ENCODE measurements around the gene NMT2. TPM values are rescaled to one million over a fixed set of nuclear protein-coding genes. Genes with fewer than 3 reads are reported as not detected.

The NMT2 gene
- total and polyA plus RNA-seq, 4 donors, result 9.6 to 19.1 (median 17.0) TPM

DNA sequence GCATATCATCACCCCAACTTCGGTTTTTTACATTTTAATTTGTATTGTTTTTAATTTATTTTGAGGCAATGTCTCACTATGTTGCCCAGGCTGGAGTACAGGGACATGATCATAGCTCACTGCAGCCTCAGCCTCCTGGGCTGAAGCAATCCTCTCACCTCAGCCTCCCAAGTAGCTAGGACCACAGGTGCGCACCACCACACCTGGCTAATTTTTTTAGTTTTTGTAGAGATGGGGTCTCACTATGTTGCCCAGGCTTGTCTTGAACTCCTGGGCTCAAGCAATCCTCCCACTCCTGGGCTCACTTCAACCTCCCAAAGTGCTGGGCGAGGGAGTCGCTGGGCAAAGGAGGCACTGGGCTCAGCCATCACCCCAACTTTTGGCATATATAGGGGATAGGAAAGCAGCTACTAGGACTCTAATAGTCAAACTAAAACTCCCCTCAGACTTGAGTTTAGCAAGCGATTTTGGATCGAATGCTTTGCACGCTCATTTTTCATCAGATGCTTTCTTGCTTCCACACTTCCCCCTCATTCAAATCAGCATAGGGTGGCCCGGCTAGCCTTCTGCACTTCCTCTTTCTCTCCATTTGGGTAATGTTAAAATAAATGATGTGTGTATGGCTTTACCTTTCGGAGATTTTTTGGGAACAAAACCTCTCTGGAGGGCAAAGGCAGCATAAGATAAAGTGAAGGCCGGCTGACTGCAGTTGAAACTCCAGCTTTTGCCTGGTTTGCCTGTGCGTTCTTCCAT lies 20.8 kb upstream of the NMT2 start:
- H3K36me3 ChIP-seq (ENCODE audit: control insufficient read depth in 4 of 4, insufficient read depth in 3 of 4, low read depth in 1 of 4, low read length in 3 of 4), result no peaks in the 10 kb centered on the region
- no peak overlapping the region for H3K4me3 ChIP-seq (ENCODE audit: low read depth in 1 of 3, low read length in 3 of 3)
- H3K4me1 ChIP-seq (ENCODE audit: control insufficient read depth in 4 of 4, insufficient read depth in 4 of 4, low read length in 3 of 4), result no peaks in the 10 kb centered on the region
- H3K27me3 ChIP-seq (ENCODE audit: control insufficient read depth in 4 of 4, insufficient read depth in 4 of 4, low read length in 3 of 4), result no peaks in the 10 kb centered on the region
- no peak overlapping the region for H3K27ac ChIP-seq (ENCODE audit: low read depth in 1 of 2, low read length in 2 of 2)
- no peaks in the 10 kb centered on the region for H3K9me3 ChIP-seq (ENCODE audit: control insufficient read depth in 4 of 4, low read length in 3 of 4)
- no peak for DNase-seq (ENCODE audit: low spot score)
- 87% methylated on average over 11 of the region's 11 CpGs for WGBS
- H3K9ac ChIP-seq (ENCODE audit: low read depth in 1 of 2, low read length in 2 of 2), result no peak overlapping the region
- TF ChIP-seq, protein P1, sequence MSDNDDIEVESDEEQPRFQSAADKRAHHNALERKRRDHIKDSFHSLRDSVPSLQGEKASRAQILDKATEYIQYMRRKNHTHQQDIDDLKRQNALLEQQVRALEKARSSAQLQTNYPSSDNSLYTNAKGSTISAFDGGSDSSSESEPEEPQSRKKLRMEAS (IDR thresholded peaks at IDR 0.05), result no peak
- TF ChIP-seq FOXA2 (IDR thresholded peaks at IDR 0.05) (no peak), EGR1 (IDR thresholded peaks at IDR 0.05; ENCODE audit: low read depth in 2 of 2) (no peak), RAD21 (IDR thresholded peaks at IDR 0.05) (no peak), SP1 (IDR thresholded peaks at IDR 0.05) (no peak), NR2F2 (IDR thresholded peaks at IDR 0.05) (no peak), RXRA (IDR thresholded peaks at IDR 0.05) (no peak), TAF1 (conservative IDR thresholded peaks at IDR 0.05) (no peak), YY1 (IDR thresholded peaks at IDR 0.05) (no peak), GABPA (IDR thresholded peaks at IDR 0.05 in 1 of 2, conservative IDR thresholded peaks at IDR 0.05 in 1 of 2) (no peak), JUND (IDR thresholded peaks at IDR 0.05) (no peak), HNF4G (IDR thresholded peaks at IDR 0.05) (no peak), FOXA1 (IDR thresholded peaks at IDR 0.05) (no peak), HNF4A (conservative IDR thresholded peaks at IDR 0.05) (no peak)
- TF ChIP-seq, protein P2, sequence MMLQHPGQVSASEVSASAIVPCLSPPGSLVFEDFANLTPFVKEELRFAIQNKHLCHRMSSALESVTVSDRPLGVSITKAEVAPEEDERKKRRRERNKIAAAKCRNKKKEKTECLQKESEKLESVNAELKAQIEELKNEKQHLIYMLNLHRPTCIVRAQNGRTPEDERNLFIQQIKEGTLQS (IDR thresholded peaks at IDR 0.05), result no peak
- TF ChIP-seq, protein P3, sequence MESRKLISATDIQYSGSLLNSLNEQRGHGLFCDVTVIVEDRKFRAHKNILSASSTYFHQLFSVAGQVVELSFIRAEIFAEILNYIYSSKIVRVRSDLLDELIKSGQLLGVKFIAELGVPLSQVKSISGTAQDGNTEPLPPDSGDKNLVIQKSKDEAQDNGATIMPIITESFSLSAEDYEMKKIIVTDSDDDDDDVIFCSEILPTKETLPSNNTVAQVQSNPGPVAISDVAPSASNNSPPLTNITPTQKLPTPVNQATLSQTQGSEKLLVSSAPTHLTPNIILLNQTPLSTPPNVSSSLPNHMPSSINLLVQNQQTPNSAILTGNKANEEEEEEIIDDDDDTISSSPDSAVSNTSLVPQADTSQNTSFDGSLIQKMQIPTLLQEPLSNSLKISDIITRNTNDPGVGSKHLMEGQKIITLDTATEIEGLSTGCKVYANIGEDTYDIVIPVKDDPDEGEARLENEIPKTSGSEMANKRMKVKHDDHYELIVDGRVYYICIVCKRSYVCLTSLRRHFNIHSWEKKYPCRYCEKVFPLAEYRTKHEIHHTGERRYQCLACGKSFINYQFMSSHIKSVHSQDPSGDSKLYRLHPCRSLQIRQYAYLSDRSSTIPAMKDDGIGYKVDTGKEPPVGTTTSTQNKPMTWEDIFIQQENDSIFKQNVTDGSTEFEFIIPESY (IDR thresholded peaks at IDR 0.05), result no peak
- TF ChIP-seq, protein P4, sequence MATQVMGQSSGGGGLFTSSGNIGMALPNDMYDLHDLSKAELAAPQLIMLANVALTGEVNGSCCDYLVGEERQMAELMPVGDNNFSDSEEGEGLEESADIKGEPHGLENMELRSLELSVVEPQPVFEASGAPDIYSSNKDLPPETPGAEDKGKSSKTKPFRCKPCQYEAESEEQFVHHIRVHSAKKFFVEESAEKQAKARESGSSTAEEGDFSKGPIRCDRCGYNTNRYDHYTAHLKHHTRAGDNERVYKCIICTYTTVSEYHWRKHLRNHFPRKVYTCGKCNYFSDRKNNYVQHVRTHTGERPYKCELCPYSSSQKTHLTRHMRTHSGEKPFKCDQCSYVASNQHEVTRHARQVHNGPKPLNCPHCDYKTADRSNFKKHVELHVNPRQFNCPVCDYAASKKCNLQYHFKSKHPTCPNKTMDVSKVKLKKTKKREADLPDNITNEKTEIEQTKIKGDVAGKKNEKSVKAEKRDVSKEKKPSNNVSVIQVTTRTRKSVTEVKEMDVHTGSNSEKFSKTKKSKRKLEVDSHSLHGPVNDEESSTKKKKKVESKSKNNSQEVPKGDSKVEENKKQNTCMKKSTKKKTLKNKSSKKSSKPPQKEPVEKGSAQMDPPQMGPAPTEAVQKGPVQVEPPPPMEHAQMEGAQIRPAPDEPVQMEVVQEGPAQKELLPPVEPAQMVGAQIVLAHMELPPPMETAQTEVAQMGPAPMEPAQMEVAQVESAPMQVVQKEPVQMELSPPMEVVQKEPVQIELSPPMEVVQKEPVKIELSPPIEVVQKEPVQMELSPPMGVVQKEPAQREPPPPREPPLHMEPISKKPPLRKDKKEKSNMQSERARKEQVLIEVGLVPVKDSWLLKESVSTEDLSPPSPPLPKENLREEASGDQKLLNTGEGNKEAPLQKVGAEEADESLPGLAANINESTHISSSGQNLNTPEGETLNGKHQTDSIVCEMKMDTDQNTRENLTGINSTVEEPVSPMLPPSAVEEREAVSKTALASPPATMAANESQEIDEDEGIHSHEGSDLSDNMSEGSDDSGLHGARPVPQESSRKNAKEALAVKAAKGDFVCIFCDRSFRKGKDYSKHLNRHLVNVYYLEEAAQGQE (IDR thresholded peaks at IDR 0.05), result no peak
- TF ChIP-seq, protein P5, sequence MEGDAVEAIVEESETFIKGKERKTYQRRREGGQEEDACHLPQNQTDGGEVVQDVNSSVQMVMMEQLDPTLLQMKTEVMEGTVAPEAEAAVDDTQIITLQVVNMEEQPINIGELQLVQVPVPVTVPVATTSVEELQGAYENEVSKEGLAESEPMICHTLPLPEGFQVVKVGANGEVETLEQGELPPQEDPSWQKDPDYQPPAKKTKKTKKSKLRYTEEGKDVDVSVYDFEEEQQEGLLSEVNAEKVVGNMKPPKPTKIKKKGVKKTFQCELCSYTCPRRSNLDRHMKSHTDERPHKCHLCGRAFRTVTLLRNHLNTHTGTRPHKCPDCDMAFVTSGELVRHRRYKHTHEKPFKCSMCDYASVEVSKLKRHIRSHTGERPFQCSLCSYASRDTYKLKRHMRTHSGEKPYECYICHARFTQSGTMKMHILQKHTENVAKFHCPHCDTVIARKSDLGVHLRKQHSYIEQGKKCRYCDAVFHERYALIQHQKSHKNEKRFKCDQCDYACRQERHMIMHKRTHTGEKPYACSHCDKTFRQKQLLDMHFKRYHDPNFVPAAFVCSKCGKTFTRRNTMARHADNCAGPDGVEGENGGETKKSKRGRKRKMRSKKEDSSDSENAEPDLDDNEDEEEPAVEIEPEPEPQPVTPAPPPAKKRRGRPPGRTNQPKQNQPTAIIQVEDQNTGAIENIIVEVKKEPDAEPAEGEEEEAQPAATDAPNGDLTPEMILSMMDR (IDR thresholded peaks at IDR 0.05; ENCODE audit: low read depth, low read length, missing input control), result no peak
